ENCODE measurements around the gene CDC42BPB.

The CDC42BPB gene

GRCh38 chr14:102892651-102893050, 164.7 kb downstream of the CDC42BPB start:
- Histone ChIP-seq H3K36me3 (ENCODE audit: control insufficient read depth, insufficient read depth, low read length) (peaks cover 12% of the 10 kb centered on the region), H3K27me3 (ENCODE audit: control insufficient read depth, insufficient read depth, low read length) (no peaks in the 10 kb centered on the region), H3K4me3 (ENCODE audit: low read length) (no peak overlapping the region), H3K9ac (ENCODE audit: low read length) (no peak overlapping the region), H3K4me1 (ENCODE audit: control insufficient read depth, insufficient read depth, low read length) (peaks cover 4% of the 10 kb centered on the region), H3K27ac (ENCODE audit: low read depth, low read length) (no peak overlapping the region)

GRCh38 chr14:102891556-102891955, 165.8 kb downstream of the CDC42BPB start:
- Histone ChIP-seq H3K27me3 (ENCODE audit: control insufficient read depth, insufficient read depth, low read length) (no peaks in the 10 kb centered on the region), H3K4me1 (ENCODE audit: control insufficient read depth, insufficient read depth, low read length) (peaks cover 4% of the 10 kb centered on the region), H3K4me3 (ENCODE audit: low read length) (no peak overlapping the region), H3K36me3 (ENCODE audit: control insufficient read depth, insufficient read depth, low read length) (peaks cover 11% of the 10 kb centered on the region), H3K9ac (ENCODE audit: low read length) (no peak overlapping the region), H3K27ac (ENCODE audit: low read depth, low read length) (no peak overlapping the region)

- H3K9ac ChIP-seq (ENCODE audit: low read length), result no peak overlapping the region
- H3K27me3 ChIP-seq (ENCODE audit: control insufficient read depth, insufficient read depth, low read length), result no peaks in the 10 kb centered on the region
- H3K27ac ChIP-seq (ENCODE audit: low read depth, low read length), result no peak overlapping the region
- peaks cover 11% of the 10 kb centered on the region for H3K36me3 ChIP-seq (ENCODE audit: control insufficient read depth, insufficient read depth, low read length)
- H3K4me3 ChIP-seq (ENCODE audit: low read length), result no peak overlapping the region
- H3K4me1 ChIP-seq (ENCODE audit: control insufficient read depth, insufficient read depth, low read length), result peaks cover 4% of the 10 kb centered on the region
Measured at GRCh38 chr14:102891111-102891510, 166.2 kb downstream of the CDC42BPB start.

- Histone ChIP-seq H3K4me1 (ENCODE audit: control insufficient read depth, insufficient read depth, low read length) (peaks cover 4% of the 10 kb centered on the region), H3K4me3 (ENCODE audit: low read length) (no peak overlapping the region), H3K9ac (ENCODE audit: low read length) (no peak overlapping the region), H3K27me3 (ENCODE audit: control insufficient read depth, insufficient read depth, low read length) (no peaks in the 10 kb centered on the region), H3K36me3 (ENCODE audit: control insufficient read depth, insufficient read depth, low read length) (peaks cover 5% of the 10 kb centered on the region), H3K27ac (ENCODE audit: low read depth, low read length) (no peak overlapping the region)
Measured at GRCh38 chr14:102889615-102890014, 167.7 kb downstream of the CDC42BPB start.

- H3K27me3 ChIP-seq (ENCODE audit: control insufficient read depth, insufficient read depth, low read length), result no peaks in the 10 kb centered on the region
- H3K36me3 ChIP-seq (ENCODE audit: control insufficient read depth, insufficient read depth, low read length), result peaks cover 5% of the 10 kb centered on the region
- no peak overlapping the region for H3K27ac ChIP-seq (ENCODE audit: low read depth, low read length)
- no peak overlapping the region for H3K9ac ChIP-seq (ENCODE audit: low read length)
- H3K4me1 ChIP-seq (ENCODE audit: control insufficient read depth, insufficient read depth, low read length), result peaks cover 4% of the 10 kb centered on the region
- H3K4me3 ChIP-seq (ENCODE audit: low read length), result no peak overlapping the region
Measured at GRCh38 chr14:102888748-102889147, 168.6 kb downstream of the CDC42BPB start.

GRCh38 chr14:102885737-102886447, 171.5 kb downstream of the CDC42BPB start:
- Histone ChIP-seq H3K27ac (ENCODE audit: low read depth, low read length) (no peak overlapping the region), H3K27me3 (ENCODE audit: control insufficient read depth, insufficient read depth, low read length) (no peaks in the 10 kb centered on the region), H3K36me3 (ENCODE audit: control insufficient read depth, insufficient read depth, low read length) (peaks cover 5% of the 10 kb centered on the region), H3K4me3 (ENCODE audit: low read length) (no peak overlapping the region), H3K9ac (ENCODE audit: low read length) (no peak overlapping the region), H3K4me1 (ENCODE audit: control insufficient read depth, insufficient read depth, low read length) (no peaks in the 10 kb centered on the region)

GRCh38 chr14:102883554-102883953, 173.8 kb downstream of the CDC42BPB start:
- Histone ChIP-seq H3K27me3 (ENCODE audit: control insufficient read depth, insufficient read depth, low read length) (no peaks in the 10 kb centered on the region), H3K9ac (ENCODE audit: low read length) (no peak overlapping the region), H3K4me3 (ENCODE audit: low read length) (no peak overlapping the region), H3K36me3 (ENCODE audit: control insufficient read depth, insufficient read depth, low read length) (no peaks in the 10 kb centered on the region), H3K27ac (ENCODE audit: low read depth, low read length) (no peak overlapping the region), H3K4me1 (ENCODE audit: control insufficient read depth, insufficient read depth, low read length) (no peaks in the 10 kb centered on the region)

GRCh38 chr14:102883089-102883541, 174.2 kb downstream of the CDC42BPB start:
- no peak overlapping the region for H3K9ac ChIP-seq (ENCODE audit: low read length)
- no peak overlapping the region for H3K4me3 ChIP-seq (ENCODE audit: low read length)
- H3K4me1 ChIP-seq (ENCODE audit: control insufficient read depth, insufficient read depth, low read length), result no peaks in the 10 kb centered on the region
- H3K36me3 ChIP-seq (ENCODE audit: control insufficient read depth, insufficient read depth, low read length), result peaks cover under 1% of the 10 kb centered on the region
- no peaks in the 10 kb centered on the region for H3K27me3 ChIP-seq (ENCODE audit: control insufficient read depth, insufficient read depth, low read length)
- H3K27ac ChIP-seq (ENCODE audit: low read depth, low read length), result no peak overlapping the region
